Measurements from ENCODE around the gene OSBPL6. TPM values are rescaled to one million over a fixed set of nuclear protein-coding genes. Genes with fewer than 3 reads are reported as not detected.
"Not testable (repeated sequence)": the region's sequence is repeated elsewhere in the genome, so short reads cannot be mapped to it uniquely, and the experiment has no call there.

Gene OSBPL6
- total RNA-seq, 4 donors from 2014 or later: 19.1 to 31.4 (median 21.6) TPM

- no peak overlapping the region for H3K4me3 ChIP-seq (ENCODE audit: low read depth, poor library complexity, severe bottlenecking)
- intact Hi-C loops (cut with DNase I; ENCODE audit: low total_unique reads): no loop called here
- 77 to 80% methylated on average over 4 of the region's 4 CpGs for WGBS, 2 donors
- TF ChIP-seq CTCF (IDR thresholded peaks at IDR 0.05) (no peak), POLR2A (IDR thresholded peaks at IDR 0.05) (no peak)
- no peak for DNase-seq (ENCODE audit: low spot score in 2 of 2)
These were observed 125.8 kb downstream of the OSBPL6 start for GRCh38 chr2:178320011-178320585.

- intact Hi-C loops (cut with DNase I; ENCODE audit: low total_unique reads): no loop called here
- no peak overlapping the region for H3K4me3 ChIP-seq (ENCODE audit: low read depth, poor library complexity, severe bottlenecking)
- no peak for DNase-seq (ENCODE audit: low spot score in 2 of 2)
- WGBS, 2 donors: 36 to 41% methylated on average over 3 of the region's 3 CpGs
- TF ChIP-seq CTCF (IDR thresholded peaks at IDR 0.05): no peak
- no peak for TF ChIP-seq POLR2A (IDR thresholded peaks at IDR 0.05)
These were observed 127.8 kb downstream of the OSBPL6 start for GRCh38 chr2:178322068-178322467.

- H3K4me3 ChIP-seq (ENCODE audit: low read depth, poor library complexity, severe bottlenecking); DNase-seq (ENCODE audit: low spot score in 2 of 2); intact Hi-C loops (cut with DNase I; ENCODE audit: low total_unique reads): not testable (repeated sequence)
- WGBS, 2 donors: 61 to 63% methylated on average over 6 of the region's 6 CpGs
These were observed 129.0 kb downstream of the OSBPL6 start for GRCh38 chr2:178323331-178323730.

- intact Hi-C loops (cut with DNase I; ENCODE audit: low total_unique reads): no loop called here
- no peak for TF ChIP-seq POLR2A (IDR thresholded peaks at IDR 0.05)
- no peak for TF ChIP-seq CTCF (IDR thresholded peaks at IDR 0.05)
- no peak overlapping the region for H3K4me3 ChIP-seq (ENCODE audit: low read depth, poor library complexity, severe bottlenecking)
- 38 to 57% methylated on average over 5 of the region's 5 CpGs for WGBS, 2 donors
- no peak for DNase-seq (ENCODE audit: low spot score in 2 of 2)
These were observed 129.8 kb downstream of the OSBPL6 start for GRCh38 chr2:178324077-178324476.

GRCh38 chr2:178325268-178325667 is 131.0 kb downstream of the OSBPL6 start:
- no peak for DNase-seq (ENCODE audit: low spot score in 2 of 2)
- intact Hi-C loops (cut with DNase I; ENCODE audit: low total_unique reads): no loop called here
- TF ChIP-seq CTCF (IDR thresholded peaks at IDR 0.05): no peak
- no peak for TF ChIP-seq POLR2A (IDR thresholded peaks at IDR 0.05)
- 94 to 98% methylated on average over 2 of the region's 2 CpGs for WGBS, 2 donors
- no peak overlapping the region for H3K4me3 ChIP-seq (ENCODE audit: low read depth, poor library complexity, severe bottlenecking)

GRCh38 chr2:178327516-178327915 is 133.2 kb downstream of the OSBPL6 start:
- no peak for TF ChIP-seq POLR2A (IDR thresholded peaks at IDR 0.05)
- TF ChIP-seq CTCF (IDR thresholded peaks at IDR 0.05): no peak
- intact Hi-C loops (cut with DNase I; ENCODE audit: low total_unique reads): no loop called here
- H3K4me3 ChIP-seq (ENCODE audit: low read depth, poor library complexity, severe bottlenecking): no peak overlapping the region
- 87 to 88% methylated on average over 4 of the region's 4 CpGs for WGBS, 2 donors
- DNase-seq (ENCODE audit: low spot score in 2 of 2): no peak

Data from lower leg skin (tissue), 4 donors.